ENCODE measurements around the gene ST8SIA6. TPM values are rescaled to one million over a fixed set of nuclear protein-coding genes. Genes with fewer than 3 reads are reported as not detected.

The ST8SIA6 gene
- total RNA-seq, 1 donor from 2014 or later: 0.35 TPM

GRCh38 chr10:17387861-17388503 lies 66.4 kb downstream of the ST8SIA6 start:
- no peak for DNase-seq (ENCODE audit: low spot score)

GRCh38 chr10:17386616-17387075 lies 67.7 kb downstream of the ST8SIA6 start:
- DNase-seq (ENCODE audit: low spot score): no peak

DNA sequence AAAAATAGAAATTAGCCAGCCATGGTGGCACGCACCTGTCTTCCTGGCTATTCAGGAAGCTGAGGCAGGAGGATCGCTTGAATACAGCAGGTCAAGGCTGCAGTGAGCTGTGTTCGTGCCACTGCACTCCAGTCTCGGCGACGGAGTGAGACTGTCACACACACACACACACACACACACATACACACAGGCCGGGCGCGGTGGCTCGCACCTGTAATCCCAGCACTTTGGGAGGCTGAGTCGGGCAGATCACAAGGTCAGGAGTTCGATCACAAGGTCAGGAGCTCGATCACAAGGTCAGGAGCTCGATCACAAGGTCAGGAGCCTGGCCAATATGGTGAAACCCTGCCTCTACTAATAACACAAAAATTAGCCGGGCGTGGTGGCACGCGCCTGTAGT lies 68.4 kb downstream of the ST8SIA6 start:
- DNase-seq (ENCODE audit: low spot score): no peak

DNA sequence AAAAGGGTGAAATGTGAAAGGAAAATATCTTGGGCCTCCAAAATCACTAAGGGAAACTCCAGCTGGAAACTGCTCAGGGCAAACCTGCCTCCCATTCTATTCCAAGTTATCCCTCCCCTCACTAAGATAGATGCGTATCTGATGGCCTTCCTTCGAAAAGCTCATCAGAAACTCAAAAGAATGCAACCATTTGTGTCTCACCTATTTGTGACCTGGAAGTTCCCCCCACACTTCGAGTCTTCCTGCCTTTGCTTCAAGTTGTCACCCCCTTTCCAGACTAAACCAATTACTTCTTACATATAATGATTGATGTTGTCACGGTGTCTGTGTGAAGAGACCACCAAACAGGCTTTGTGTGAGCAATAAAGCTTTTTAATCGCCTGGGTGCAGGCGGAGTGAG lies 69.3 kb downstream of the ST8SIA6 start:
- no peak for DNase-seq (ENCODE audit: low spot score)

GRCh38 chr10:17383801-17384555 lies 70.4 kb downstream of the ST8SIA6 start:
- DNase-seq (ENCODE audit: low spot score): no peak

DNA sequence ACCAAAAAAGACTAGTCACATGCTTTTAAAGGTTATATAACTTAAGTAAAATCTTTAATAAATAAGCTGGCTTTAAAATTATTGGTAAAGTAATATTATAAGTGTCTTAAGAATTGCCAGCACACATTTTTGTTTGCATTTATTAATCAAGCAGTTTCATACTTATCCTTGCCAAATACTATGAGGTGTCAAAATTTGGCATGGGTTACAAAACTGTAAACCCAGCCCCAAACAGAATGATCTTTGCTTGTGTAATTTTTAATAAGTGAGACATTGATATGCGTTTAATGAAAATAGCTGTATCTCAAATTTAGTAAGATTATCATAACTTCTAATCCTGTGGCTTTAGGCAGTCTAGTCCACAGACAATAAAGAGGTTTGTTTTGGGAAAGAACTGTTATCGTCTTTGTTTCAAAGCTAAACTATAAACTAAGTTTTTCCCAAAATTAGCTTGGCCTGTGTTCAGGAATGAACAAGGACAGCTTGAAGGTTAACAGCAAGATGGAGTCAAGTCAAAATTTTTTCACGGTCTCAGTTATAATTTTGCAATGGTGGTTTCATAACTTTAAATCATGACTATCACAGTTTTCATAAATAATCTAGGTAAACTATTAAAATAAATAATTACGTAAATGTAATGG lies 72.8 kb downstream of the ST8SIA6 start:
- no peak for DNase-seq (ENCODE audit: low spot score)

GRCh38 chr10:17380888-17381287 lies 73.5 kb downstream of the ST8SIA6 start:
- DNase-seq (ENCODE audit: low spot score): no peak

DNA sequence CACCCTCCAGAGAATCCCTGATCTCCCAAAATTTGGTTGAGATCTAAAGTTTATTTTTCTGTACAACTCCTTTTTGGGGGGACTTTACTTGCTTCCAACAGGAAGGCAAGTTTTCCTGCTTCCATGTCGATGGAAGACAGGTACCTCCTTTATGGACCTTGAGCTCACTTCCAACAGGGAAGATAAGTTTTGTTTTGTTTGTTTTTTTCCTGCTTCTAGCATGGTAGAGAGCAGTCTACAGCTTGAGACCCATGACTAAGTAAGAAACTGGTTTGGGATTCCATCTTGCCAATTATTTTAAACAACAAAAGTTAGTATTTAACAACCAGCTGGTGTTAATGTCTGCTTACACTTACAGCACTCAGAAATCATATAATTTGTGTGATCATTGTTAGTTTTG lies 74.4 kb downstream of the ST8SIA6 start:
- no peak for DNase-seq (ENCODE audit: low spot score)

DNA sequence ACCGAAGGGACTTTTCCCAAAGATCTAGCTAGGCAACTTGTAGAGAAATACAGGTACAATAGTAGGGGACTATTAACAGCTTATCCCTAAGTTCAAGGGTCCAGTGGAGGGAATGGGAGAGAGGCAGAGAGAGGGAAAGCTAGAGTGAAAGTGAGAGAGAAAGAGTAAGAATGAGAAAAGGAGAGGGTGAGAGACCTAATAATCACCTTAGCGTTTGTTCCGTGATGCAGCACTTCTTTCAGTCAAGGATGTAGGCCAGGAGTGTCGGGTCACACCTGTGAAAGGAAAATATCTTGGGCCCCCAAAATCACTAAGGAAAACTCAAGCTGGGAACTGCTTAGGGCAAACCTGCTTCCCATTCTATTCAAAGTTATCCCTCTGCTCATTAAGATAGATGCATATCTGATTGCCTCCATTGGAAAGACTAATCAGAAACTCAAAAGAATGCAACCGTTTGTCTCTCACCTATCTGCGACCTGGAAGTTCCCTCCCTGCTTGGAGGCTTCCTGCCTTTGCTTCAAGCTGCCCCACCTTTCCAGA lies 75.2 kb downstream of the ST8SIA6 start:
- DNase-seq (ENCODE audit: low spot score): no peak

DNA sequence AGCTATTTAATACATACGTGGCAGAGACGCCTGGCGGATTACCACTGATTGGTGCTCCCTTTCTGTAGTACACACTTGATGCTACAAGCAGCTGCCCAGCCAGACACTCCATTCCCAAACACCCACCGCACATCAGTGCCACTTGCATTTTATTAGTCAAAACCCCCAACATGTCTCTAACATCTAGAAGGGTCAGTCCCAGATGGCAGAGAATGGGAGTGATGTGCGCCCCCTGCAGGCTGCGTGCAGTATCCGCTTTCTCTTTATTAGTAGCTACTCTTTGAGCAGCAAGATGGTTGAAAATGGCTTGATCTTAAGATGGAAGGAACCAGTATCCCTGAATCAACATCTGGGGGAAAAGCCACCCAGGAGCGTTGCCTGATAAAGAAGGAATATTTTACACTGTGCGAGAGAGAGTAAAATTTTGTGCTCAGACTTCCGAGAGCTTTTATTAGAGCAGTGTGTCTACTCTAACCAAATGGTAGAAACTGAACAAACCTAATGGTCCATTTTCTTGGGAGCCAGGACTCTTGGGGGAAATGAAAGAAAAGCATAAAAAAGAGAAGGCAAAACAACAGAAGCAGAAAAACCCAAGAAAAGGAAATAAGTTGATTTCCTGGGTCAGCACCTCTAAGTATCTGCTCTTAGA lies 78.3 kb downstream of the ST8SIA6 start:
- DNase-seq (ENCODE audit: low spot score): no peak

DNA sequence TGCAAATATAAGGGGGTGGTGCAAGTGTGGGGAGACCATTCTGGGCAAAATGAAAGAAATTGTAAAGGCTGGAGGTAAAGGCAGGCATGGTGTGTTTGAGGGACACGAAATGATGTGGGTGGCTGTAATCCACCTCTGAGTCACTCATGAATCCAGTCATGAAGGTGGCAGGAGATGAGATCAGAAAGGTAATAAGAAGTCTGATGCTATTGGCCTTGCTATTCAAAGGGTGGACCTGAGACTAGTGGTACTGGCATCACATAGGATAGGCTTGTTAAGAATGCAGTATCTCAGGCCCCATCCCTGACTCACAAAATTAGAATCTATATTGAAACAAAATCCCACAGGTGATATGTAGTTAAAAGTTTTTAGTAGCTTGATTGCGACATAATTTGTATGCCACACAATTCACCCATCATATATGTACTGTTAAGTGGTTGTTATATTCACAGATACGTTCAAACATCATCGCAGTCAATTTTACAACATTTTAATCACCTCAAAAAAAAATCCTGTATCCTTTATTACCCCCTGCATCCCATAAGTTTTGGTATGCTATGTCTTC lies 85.6 kb downstream of the ST8SIA6 start:
- no peak for DNase-seq (ENCODE audit: low spot score)

DNA sequence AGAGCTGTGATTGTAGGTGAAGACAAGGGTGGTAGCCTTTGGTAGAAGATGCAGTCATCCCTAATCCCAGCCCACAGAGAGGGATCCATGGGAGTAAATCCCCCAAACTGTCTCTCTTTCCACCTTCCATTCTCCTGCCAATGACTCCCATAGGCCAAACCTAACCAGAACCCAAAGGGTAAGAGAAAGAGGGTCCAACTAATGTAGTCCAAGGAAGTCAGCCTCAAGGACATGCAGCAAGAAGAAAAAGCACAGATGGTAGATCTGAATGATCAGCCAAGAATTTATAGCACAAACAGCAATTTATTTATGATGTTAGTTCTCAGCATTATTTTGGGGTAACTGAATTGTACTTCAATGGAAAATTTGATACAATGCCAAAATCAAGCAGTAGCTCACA lies 87.7 kb downstream of the ST8SIA6 start:
- DNase-seq (ENCODE audit: low spot score): no peak

- DNase-seq (ENCODE audit: low spot score): no peak
Observed at GRCh38 chr10:17365402-17365801, 89.0 kb downstream of the ST8SIA6 start.

DNA sequence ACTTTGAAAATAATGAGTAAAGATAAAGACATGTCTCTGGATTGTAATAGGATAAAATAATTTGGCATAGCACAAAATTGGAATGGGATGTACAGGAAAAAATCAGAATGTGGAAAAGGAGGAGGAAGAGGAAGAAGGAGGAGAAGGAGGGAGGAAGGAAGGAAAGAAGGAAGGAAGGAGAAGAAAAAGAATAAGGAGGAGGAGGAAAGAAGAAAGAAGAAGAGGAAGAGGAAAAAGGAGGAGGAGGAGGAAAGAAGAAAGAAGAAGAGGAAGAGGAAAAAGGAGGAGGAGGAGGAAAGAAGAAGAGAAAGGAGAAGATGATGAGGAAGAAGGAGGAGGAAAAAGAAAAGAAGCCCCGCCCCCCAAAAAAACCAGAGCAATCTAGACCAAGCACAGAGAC lies 95.9 kb downstream of the ST8SIA6 start:
- no peak for DNase-seq (ENCODE audit: low spot score)

DNA sequence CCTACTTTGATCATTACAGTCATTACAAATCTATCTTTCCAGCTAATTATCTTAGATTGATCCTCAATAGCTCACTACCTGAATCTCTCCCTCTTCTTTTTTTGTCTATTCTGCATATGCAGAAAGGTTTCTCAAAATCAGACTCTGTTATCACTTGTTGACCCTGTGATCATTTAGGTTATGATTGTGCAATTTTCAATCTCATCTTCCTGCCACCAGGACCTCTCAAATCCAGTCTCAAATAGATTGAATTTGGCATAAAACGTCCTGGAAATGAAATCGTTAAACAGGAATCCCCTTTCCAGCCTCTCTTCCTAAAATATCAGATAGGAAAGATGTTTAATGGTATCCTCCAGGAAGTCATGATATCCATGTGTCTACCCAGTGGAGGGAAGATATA lies 96.6 kb downstream of the ST8SIA6 start:
- DNase-seq (ENCODE audit: low spot score): no peak

DNA sequence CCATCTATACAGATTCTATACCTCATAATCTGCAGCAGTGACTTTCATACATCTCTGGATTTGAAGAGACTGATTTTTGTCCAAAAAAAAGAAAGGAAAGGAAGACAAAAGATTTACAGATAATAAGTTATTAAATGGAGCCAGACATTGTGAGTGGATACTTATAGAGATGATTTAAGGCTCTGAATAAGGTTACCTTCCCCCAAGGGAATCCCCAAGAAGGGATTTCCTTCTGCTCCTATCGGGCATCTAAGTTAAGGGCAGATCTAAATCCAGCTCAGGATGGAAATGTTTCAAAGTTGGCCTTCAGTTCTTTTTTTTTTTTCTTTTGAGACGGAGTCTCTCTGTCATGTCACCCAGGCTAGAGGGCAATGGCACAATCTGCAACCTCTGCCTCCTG lies 97.6 kb downstream of the ST8SIA6 start:
- DNase-seq (ENCODE audit: low spot score): no peak

- no peak for DNase-seq (ENCODE audit: low spot score)
Observed at GRCh38 chr10:17354781-17355180, 99.6 kb downstream of the ST8SIA6 start.

DNA sequence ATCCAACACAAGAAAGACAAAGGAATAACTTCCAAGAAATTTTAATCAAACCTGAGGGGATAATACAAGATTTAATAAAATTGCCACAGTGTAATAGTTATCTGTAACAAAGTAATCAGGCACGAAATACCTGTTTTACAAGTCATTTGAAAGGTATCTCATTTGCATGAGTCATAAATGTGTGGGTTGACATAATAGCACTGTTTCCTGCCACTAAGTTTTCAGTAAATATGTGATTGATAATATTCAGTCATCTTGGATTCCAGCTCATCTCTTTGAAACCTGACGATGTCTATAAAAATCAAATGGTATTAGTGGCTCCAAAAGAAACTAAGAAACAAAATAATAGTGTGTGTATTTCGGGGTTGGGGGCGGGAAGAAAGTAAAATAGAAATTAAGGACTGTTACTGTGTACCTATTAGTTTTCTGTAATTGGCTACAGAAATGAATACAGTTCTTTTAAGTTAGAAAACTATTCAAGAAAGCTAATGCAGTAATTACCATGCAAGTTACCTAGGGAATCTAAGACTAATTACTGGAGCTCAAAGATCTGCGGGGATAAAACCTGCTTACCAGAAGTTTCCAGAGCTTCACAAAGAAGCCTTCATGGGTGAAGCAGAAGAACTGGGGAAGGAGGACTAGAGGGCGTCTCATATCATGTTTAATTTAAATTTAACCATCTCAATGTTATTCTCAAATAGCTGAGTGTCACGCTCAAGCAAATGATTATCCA lies 100.7 kb downstream of the ST8SIA6 start:
- DNase-seq (ENCODE audit: low spot score): no peak

DNA sequence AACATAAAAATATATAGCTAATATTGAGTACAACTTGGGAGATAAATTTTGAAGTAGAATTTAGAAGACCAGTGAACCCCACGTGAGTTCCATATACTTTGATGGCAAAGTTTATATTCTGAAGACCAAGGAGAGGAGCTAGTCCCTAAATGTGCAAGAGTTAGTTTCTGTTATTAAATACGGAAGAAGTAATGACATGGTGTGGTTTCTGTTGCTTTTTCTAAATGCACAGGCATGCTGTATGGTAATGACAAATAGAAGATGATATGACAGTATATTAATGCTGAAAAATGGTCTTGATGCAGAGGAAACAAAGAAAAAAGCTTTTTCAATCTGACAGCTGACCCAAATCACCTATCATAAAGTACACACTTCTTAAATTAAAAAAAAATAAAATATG lies 101.8 kb downstream of the ST8SIA6 start:
- DNase-seq (ENCODE audit: low spot score): no peak

DNA sequence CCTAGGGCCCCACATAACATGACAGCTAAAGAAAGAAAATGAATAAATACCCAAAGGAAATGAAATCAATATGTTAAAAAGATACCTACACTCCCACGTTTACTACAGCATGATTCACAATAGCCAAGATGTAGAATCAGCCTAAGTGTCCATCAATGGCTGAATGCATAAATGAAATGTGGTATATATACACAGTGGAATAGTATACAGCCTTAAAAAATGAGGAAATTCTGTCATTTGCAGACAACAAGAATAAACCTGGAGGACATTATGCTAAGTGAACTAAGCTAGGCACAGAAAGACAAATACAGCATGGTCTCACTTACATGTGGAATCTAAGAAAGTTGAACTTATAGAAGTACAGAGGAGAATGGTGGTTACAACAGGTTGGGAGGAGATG lies 102.9 kb downstream of the ST8SIA6 start:
- no peak for DNase-seq (ENCODE audit: low spot score)

DNA sequence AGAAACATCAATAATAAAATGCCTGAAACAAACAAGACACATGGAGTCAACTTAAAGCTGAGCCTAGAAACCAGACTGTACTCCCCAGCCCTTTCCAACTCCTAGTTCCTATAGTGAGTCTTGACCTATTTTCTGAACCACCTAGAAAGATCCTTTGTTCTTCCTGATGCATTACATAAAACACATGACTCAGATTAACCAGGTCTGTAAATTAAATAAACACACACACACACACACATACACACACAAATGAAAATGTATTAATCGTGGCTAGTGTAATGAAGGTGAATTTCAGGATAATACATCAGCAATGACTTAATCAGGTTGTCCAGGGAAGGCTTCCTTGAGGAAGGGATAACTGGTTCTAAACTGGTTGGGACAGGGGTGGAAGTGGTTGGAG lies 104.7 kb downstream of the ST8SIA6 start:
- DNase-seq (ENCODE audit: low spot score): no peak

Data from mesenteric fat pad (tissue), 1 donor.